Measurements from ENCODE around the gene THAP7. TPM values are rescaled to one million over a fixed set of nuclear protein-coding genes. Genes with fewer than 3 reads are reported as not detected.
"Not testable (repeated sequence)": the region's sequence is repeated elsewhere in the genome, so short reads cannot be mapped to it uniquely, and the experiment has no call there.

The THAP7 gene
- polyA plus RNA-seq, 10 donors, result 11.9 to 20.6 (median 15.6) TPM

DNA sequence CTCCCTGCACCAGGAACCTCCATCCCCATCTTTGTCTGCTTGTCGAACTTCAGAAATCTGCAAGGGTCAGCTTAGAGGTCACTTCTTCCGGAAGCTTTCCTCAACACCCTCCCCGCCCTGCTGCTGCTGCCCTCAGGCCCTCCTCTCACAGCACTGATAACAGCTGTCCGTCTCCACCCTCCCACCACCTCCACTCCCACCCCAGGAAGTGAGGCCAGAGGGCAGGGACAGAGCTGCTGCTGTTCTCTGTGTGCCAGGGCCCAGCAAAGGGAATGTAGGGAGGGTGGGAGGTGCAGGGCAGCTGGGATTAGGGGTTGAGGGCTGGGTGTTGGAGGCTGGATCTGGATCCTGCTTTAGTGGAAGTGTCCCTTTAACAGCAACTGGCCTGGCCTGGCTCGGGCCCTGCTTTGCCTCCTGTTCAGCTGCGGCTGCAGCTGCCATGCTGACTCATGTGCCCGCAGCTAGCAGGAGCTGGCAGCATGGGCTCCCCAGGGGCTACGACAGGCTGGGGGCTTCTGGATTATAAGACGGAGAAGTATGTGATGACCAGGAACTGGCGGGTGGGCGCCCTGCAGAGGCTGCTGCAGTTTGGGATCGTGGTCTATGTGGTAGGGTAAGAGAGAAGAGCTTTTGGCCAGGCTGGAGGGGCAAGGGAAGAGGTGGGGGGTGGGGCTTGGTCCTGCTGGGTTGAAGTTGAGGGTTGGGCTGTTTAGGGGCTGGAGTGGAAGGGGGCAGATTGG lies 13.0 kb upstream of the THAP7 start, which contains the start of gene P2RX6:
Gene P2RX6 (plus strand): TSS at position 440 of the 740 bp plus-strand sequence. CDS start 10 bp downstream, at position 450.
- DNase-seq, result peak; percentile 57 to 82 (median 61)

DNA sequence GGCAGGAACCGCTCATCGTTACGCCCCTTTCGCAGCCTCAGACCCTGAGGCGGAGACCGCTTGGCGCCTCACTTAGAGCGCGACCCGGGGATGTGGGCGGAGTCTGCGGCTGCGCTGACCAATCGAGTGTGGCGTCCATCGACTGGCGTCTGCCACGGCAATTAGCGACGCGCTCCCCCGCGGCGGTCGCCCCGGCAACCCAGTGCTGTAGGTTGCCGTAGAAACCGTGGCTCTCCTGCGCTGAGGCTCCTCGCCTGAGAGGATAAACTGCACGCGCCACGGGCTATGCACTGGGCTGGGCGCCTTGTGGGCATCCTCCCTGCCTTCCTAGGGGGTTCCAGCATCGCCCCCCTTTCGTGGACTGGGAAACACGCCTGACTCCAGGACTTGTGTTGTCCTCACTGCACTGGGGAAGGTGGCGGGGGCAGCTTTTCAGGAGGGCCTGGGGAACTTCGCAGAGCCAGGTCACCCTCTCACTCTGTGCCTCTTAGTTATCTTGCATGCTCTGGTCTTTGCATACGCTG lies 12.3 kb upstream of the THAP7 start:
- DNase-seq, result peak; percentile 88 to 96 (median 90)

DNA sequence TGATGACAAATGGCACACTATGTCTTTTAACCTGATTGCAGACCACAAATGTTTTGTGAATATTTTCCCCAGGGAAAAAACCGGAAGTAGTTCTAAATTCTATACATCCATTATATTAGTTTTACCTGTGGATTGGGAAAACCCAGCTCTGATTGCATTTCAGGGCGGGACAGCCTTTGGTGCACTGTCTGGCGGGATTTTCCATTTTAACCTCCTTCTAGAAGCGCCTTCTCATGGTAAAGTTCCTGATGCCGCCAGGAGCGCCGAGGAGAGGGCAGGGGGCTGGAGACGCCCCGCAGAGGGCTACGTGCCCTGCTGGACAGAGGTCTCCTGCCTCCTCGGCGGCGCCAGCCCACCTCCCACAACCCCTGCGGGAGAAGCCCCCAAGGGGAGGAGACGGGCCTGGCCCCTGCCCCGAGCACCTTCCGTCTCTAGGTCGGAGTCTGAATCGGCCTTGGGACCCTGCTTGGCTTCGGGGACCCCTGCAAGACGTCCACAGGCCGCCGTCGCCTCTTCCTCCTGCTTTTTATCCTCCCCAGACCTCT lies 11.8 kb upstream of the THAP7 start:
- no peak for DNase-seq

DNA sequence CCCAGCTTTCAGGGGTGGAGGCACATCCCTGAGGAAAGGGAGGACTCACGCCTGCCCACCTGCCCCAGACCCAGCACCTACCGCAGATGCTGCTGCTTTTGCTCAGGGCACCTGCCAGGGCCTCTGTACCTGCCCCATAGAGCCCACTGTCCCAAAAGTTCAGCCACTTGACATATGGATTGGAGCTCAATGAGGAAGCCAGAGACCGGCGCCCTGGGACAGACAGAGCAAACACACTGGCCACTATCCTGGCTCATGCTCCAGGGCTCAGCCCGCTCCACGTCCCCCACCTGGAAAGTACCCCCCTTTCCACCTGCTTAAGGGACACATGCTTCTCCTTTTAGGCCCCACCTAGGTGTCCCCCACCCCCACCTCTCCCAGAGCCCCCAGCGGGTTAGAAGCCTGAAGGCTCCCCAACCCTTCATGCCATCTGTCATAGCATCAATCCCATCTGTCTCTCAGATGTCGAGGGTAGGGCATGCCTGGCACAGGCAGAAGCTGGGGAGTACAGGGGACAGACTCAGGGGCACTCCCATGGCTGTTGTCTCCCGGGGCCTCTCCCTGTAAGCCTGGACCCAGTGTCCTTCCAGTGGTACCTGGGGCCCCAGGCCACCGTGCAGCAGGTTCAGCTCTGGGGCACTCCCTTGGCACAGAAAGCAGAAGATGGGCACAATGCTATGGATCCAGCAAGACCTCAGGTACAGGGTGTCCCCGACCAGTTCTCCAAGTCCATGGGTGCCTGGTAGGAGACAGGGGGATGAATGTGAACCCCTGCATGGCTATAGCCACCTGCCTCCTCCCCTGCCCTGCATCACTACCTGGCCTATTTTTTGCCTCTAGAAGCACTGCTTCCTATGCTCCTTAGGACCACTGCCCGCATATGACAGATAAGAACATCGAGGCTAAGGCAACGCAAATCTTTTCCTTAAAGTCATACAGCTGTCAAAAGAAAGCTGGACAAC lies 10.8 kb upstream of the THAP7 start:
- no peak for DNase-seq

DNA sequence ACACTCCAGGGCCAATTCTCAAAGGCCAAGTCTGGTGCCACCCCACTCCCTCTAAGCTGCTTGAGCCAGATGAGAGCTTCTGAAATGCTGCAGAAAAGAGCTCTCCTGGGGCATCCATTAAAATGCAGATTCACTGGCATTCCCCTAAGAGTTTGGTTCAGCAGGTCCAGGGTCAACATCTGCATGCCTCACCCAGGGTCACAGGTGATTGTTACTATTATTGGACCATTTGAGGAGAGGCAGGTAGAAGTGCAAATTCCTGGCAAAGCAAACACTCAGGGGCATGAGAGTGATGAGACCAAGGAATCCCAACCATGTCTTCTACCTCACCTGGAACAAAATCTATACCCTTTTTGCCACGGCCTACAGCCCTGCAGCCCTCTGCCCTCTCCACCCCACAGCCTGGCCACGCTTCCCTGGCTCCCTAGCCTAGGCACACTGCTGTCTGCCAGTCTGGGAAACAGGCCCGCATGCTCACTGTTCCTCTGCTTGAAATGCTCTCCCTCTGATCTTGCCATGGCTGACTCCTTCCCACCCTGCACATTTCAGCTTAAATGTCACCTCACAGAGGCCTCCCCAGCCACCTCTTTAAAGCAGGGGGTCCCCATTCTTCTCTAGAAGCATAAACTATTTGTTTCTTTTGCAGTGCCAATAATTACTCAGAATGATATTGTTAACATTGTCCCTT lies 8.7 kb upstream of the THAP7 start:
- DNase-seq, result no peak

DNA sequence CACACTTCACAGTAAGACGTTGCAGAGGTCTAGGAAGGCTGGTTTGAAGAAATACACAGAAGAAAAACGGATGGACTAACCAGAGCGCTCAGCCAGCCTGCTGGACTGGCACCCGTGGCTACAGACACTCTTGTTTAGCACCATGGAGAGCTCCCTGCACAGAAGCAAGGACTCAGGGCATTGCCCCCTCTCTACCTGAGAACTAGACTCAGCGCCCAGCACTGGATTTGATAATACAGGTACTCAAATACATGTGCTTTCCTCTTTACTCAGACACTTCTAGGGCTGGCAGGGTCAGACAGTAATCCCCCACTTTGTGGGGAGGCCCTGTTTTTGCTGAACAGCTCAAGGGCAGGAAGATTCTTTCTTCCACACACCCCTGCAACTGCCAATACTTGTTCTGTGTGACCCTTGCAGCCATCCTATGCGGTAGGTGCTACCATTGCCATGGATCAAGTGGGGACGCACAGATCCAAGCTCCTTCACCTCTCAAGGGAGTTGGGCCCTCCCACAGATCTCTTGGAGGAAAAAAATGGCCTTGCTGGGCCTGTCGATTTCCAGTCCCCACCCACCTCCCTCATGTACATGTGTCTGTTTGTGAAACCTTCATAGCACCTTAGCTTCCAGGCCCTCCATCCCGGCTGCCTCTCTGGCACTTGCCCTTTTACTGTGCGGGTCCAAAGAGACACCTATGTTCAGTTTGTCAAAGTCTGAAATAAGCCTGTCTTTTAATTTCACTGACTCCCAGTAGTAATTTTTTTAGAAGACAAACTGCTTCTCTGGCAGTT lies 7.9 kb upstream of the THAP7 start:
- DNase-seq, result peak in 2 of 3 donors; percentile 54 to 64

DNA sequence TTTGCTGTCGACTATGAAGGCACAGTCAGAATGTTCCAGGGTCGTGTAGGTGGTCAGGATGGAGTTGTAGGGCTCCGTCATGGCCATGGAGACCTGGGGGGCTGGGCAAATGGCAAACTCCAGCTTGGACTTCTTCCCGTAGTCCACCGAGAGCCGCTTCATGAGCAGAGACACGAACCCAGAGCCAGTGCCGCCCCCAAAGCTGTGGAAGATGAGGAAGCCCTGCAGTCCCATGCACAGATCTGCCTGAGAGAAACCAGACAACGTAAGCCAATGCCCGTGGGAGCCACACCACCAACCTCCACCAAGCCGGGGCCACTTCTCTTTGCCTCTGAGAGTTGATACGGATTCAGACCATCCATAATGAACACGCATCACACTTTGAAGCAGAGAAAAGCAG lies 7.3 kb upstream of the THAP7 start:
- not testable (repeated sequence) for DNase-seq

DNA sequence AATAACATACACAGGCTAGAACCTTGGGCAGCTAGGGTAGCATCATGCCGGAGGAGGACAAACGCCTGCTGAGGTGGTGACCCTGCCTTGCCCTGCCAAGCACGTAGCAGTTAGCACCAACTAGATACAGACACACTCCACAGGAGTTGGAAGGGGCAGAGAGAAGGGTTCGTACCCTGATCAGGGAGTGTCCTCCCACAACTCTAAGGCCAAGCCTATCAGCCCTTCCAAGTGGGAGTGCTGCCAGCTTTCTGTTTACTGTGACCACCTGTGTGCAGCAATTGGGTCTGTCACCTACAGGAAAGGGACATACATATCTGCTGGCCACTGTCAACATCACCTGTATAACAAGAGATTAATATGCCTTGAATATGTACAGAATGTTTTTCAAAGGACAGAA lies 1.9 kb upstream of the THAP7 start:
- DNase-seq, result no peak

DNA sequence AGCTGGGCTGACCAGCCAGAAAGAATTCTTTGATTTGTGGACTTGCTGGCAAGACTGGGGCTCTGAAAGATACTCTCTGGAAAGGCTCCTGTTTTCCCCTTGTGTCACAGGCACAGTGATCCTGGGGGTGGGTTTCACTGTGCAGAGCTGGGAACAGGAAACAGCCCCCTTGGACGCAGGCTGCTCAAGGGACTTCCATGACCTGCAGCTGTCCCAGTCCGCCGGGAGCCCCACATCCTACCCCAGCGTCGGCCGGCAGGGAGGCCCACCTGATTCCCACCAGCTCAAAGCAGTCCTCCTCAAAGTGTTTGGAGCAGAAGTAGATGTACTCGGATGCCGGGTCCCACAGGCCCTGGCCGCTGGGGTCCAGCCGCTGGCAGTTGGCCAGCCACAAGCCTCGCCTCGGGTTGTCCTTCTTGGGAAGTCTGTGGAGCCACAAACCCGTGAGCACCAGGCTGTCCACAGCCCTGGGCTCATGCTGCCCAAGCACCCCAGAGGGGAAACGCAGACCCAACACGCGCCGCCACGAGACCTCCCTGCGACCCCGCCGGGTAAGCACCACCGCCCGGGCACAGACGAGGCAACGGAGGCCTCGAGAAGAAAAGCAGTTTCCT lies 824 bp downstream of the THAP7 start:
- no peak for DNase-seq

DNA sequence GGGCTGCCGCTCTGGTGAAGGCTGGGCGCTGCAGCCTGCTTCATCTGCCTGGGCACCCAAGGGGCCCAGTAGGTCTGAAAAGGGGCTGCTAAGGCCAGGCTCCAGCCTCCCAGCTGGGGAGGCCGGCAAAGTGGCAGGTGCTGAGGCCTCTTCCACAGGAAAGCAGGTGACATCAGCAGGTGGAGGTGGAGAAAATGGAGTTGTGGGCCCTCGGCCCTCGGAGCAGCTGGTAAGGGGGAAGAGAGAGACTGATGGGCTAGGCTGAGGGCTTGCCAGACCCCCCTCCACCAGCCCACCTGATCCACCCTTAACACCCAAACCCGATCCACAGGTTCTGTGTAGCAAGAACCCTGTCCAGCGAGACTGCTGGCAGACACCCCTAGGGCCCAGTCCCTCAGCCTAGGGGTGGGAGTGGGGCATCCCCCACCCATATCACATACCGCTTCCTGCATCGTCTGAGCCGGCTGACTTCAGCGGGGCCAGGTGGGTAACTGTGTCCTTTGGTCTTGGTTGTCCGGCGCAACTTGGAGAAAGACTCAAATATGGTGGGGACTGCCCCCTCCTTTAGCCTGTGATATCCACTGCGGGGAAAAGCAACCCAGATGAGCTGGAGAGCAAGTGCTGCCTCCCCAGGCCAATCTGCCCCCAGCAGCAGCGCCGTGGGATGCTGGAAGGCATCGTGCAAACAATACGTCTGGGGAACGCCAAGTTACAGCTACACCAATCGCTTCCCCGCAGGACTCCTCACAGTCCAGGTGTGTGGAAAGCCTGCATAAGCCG lies 1.5 kb downstream of the THAP7 start:
- DNase-seq, result no peak

DNA sequence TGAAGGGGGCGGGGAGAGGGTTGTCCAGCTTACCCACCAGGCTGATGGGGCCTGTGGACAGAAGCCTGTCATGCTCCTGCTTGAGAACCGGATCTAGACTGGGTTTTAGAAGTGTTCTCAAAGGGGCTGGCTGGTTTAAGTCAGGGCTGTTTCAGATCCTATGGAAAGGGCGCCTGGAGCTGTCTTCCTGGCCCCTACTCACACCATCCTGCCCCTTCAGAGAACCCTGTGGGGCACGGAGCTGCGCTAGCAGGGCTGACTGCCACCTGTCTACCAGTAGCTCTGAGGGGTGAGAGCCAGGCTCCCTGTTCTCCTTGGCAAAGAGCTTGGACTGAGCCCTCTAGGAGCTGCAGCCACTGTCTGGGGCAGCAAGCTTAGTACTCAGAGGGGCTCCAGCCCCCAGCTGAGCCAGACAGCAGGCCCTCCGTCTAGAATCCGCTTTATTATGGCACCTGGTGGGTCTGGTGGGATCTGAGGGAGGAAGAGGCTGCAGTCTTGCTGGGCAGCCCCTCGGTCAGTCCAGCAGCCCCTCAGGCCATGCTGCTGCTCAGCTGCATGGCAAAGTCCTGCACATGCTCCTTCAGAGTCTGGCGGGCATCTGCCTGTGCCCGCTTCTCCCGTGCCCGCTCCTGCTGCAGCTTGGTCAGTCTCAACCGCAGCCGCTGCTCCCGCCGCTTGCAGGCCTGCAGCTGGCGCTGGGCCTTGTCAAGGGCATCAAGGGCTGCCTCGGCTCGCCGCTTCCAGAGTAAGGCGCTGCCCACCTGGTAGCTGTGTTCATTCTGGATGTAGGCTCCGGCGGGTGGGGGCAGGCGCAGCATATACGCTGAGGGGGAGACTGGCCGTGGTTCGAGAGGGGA lies 2.3 kb downstream of the THAP7 start:
- DNase-seq, result no peak

DNA sequence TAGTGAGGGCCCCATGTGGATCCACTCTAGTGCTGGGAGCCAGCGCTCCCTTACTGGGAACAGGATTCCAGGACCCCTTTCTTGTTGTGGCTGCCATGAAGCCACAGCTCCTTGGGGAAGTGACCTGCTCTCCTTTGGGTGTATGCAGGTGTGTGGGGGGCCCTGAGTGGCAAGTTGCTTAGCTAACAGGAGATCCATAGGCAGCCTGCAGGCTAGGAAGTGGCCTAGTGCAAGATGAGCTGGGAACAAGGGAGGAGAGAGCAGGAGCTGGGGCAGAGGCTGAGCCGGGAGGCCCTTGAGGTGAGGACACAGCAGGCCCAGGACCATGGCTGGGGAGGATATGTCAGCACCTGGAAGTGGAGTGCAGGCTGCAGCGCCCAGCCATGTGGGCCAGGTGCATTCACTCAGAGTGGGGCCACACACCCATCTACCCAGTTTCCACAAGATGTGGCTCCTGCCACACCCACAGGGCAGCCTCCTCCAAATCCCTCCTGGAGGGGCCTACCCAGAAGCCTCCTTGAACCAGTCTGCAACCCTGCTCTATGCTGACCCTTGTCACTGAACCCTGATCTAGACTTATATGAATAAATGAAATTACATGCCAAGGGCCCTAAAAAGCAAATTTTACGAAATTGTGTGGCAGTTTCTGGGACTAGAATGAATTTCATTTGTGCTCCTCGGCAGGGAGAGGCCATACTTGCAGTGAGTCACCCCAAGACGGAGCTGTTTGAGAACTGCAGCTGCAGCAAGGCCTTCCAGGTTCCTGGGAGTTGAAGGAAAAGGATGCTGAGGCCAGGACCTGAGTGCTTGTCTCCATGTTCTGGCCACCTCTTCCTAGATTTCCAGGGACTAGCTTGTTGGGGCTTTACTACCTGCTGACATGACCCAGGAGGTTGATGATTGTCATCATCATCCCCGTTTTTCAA lies 3.2 kb downstream of the THAP7 start:
- no peak for DNase-seq

DNA sequence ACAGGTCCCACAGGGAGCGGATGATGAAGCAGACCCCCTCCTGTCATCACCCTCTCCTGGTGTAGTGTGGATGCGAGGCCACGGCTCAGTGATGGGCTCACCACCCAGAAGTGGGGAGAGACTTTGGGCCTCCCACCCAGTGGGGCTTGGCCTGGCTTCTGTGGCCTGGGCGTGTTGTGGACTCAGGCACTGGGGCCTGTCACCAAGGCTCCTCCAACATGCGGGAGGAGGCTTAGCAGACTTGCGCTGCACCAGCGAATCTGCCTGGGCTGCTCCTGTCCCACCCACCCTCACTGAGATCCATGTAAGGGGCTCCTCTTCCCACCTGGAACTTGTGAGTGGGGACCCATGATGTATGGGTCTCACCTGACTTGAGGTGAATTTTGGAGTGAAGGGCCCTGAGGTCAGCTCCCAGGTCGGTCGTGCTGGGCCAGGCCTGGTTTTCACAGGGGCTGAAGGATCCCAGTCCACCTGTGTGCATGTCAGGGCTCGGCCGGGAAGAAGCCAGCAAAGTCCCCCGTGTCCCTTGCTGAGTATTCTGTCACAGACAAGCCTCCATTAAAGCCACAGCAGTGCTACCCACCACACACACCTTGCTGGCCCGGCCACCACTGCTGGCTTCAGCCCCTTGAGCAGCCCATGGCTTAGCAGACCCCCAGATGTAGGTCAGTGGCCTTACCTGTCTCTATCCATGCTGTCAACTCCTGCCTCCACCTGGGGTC lies 4.2 kb downstream of the THAP7 start:
- DNase-seq, result no peak

DNA sequence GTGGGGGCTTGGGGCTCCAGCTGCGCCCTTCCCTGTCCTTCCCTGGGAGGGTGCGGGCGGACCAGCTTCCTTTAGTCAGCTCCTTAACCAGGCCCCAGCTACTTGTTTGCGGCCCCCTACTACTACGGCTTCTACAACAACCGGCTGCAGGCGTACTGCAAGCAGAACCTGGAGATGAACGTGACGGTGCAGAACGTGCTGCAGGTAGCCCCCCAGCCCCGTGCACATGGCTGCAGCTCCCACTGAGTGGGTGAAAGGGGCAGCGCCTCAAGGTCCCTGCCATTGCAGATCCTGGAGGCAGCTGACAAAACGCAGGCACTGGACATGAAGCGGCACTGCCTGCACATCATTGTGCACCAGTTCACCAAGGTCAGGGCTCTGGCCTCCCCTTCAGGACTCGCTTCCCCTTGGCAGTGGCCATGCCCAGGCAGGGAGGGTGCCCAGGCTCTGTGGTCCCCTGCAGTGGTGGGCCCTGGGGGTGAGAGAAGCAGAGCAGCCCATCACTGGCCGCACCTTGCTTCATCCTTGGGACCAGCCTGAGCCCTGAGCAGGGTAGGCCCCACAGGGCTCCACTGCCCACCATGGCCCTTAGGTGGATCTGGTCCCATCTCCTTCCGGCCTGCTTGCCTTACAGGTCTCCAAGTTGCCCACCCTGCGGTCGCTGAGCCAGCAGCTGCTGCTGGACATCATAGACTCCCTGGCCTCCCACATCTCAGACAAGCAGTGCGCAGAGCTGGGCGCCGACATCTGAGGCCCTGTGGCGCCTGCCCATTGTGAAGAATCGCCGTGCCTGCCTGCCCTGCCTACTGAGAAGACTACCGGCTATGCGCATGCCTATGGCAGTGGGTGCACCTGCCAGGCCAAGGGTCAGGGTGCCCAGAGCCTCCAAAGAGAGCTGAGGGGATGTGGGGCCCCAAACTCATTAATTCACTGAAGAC lies 5.1 kb downstream of the THAP7 start:
- DNase-seq, result no peak

DNA sequence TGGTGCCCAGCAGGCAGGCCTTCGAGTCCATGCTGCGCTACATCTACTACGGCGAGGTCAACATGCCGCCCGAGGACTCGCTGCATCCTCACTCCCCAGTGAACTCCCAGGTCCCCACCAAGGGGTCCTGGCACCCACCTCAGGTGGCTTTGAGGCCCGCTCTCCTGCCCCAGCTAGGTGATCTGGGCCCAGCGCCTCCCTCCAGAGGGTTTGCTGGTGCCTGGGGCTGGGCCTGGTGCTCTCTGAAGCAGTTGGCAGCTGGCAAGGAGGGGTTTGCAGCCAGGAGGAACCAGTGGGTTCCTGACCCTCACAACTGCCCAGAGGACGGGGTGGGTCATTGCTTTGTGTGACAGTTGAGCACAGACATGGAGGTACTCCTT lies 5.9 kb downstream of the THAP7 start:
- DNase-seq, result no peak
